AML-193 (cell line): Measurements from ENCODE around the gene CLRN1.
A peak's percentile ranks its signal among the peaks of the same experiment; 100 is the strongest.

Source experiments
- DNase-seq, 2 experiments: peaks; one replicate each; lab custom pipeline; 2025; lab: John Stamatoyannopoulos, UW

Gene CLRN1

DNA sequence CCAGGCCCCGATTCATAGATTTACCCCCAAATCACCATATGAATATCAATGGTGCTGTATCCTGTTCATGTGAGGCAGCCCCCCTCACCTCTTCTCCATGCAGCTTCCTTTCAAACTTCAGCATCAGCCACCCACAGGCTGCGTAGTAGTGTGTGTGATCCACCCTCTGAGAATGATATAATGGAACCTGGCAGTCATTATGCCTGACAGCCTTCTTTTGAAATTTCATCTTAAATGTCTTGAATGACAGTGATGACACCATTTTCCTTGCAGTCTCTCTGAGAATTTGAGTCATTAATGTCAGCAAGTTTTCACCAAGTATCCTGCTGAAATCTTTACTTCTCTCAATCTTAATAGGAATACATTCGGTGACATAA, 3.5 kb upstream of the CLRN1 start:
- DNase-seq, result no peak

DNA sequence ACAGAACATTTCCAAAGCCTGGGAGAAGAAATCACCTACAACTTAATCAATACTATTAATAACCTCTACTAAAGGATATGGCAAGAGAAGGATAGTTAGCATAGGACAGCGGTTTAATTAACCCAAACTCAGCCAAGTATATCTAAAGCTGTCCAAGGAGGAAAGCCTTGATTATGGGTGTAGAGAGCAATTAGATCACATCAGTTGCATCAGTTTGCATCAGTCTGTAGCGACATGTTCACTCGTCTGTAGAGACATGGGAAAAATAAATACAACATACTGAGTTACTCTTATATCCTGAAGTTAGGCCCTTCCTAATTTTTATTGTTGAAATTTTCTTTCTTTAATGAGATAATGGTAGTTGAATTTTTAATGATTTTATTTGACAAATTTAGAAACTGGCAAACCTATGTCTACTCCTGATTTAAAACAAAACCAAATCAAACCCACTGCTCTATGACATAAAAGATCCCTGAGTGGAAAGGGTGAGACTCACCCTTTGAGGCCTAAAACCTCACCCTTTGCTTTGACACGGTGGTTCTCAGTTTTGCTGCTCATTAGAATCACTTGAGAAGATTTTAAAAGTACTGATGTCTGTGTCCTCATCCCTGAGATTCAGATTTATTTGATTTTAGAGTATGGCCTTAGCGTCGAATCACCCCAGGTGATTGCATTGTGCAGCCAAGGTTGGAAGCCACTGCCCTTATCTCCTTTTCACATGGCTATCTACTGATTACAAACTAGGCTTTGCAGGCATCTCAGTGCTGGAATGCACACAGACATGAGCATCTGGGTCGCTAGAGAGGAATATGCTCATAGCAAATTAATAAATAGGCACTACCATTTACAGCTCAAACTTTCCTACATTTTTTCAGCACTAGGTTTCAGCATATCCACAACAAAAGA, 2.8 kb upstream of the CLRN1 start:
- DNase-seq, result no peak

- peak in 1 of 2 experiments; percentile 4 for DNase-seq
Observed at GRCh38 chr3:150970665-150971324, 1.7 kb downstream of the CLRN1 start.

DNA sequence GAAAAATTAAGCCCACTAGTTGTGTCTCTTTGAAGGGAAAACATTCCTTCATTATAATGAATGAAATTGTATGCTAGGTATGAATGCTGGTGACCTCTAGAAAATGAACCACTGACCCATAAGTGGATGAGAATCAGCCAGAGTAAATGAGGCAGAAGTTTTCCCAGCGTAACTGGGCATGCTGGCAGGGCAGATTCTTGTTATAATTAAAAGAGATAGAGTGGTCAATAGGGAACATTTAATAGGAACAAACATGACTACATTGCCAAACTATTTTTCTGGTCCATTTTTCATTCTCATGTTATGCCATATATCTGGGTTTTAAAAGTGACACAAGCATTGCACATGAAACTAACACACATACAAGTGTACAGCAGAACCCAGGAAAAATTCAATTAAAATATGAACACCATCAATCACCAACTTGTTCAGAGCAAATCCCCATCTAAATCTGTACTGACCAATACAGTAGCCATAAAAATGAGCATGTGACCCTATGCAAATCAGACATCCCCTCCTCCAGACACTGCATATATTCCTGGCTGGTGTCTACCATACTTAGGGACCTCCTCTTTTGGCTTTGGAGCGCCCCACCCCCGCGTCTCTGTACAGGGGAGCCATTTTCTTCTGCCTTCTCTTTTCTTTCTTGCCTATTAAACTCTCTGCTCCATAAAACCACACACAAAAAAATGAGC, 4.0 kb downstream of the CLRN1 start:
- no peak for DNase-seq

DNA sequence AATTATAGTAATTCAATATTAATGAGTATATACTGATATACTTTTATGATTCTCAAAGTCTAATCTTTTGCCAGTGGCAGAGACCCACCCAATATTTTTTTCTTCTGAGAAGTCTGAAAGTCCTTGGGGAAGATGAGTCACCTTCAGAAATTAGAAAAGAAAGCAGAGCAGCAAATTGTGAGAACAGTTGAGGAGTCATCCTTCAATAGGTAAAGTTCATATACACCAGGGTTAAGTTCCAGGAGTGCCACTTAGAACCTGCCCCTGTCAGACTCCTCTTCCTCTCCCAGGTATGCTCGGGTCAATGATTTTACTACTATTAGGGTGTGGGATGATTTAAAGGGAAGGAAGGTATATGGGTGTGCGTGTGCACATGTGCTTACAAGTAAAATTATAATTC, 7.1 kb downstream of the CLRN1 start:
- DNase-seq, result no peak

- no peak for DNase-seq
Observed at GRCh38 chr3:150961949-150962348, 10.6 kb downstream of the CLRN1 start.

DNA sequence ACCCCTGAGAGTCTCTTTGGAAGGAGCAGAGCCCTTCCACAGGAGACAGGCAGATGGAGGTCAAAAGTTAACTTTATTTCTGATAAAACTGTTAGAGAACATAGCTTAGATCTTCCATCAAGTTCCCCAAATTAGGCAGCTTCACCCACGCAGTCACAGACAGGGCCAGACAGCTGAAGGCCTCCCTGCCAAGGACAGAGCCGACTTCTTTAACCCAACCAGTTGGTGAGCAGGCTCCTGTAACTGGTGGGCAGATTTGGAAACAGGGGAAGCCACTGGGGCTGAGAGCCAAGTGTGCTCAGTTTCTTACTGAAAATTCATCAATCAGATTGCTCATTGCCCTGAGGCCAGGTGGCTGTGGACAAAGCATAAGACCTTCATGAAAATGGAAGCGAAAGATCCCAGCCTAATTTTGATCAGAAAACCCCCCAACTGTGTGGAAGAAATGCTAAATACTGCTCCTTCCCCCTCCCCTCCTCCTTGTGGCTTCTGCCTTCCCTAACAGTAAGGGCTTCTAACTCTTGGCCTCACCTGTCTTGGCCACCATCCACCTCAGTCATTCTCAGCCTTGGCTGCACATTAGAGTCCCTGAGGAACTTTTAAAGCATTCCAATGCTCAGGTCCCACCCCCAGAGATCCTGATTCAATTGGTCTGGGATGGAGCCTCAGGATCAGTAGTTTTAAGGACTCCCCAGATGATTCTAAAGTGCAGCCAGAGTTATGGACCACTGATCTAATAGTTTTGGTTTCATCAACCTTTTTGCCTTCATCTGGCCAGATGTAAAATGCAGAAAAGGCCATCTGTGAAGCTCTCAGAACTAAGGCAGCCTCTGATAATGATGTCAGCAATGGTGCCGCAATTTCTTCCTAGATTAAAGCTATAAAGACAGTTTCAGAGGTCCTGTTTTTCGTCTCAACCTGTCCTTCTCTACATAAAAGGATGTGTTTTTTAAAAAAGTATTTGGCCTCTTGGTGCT, 11.5 kb downstream of the CLRN1 start:
- DNase-seq, result no peak

- no peak for DNase-seq
Observed at GRCh38 chr3:150958683-150959082, 13.8 kb downstream of the CLRN1 start.

DNA sequence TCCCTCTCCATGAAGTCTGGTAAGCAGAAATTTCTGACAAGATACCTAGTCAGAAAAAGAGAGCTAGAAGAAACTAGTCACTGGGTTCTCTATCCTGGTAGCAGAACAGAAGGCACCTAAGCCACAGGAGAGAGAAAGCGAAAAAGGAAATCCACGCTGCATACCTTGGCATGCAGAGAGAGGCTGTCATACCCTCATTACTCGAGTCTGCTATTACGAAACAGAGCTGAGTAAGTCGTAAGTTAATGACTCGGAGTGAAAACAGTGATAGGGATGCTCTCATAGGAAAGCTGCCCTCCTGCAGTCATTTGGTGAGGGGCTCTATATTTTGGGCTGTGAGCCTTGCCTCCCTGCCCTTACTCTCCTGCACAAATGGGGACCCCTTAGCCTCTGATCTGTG, 16.2 kb downstream of the CLRN1 start:
- DNase-seq, result no peak

DNA sequence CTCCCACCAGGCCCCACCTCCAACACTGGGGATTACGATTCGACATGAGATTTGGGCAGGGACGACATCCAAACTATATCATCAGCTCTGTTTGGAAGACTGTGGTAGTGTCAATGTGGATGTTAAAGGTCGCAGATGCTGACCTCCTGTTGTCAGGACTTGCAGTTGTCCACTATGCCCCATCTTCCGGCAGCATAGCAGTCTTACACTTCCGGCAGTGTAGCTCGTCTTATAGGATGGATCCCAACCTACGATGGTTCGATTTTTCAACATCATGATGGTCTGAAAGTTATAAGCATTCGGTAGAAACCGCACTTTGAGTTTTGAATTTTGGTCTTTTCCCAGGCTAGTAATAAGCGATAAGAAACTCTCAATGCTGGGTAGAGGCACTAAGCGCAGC, 20.6 kb downstream of the CLRN1 start:
- no peak for DNase-seq

- DNase-seq, result no peak
Observed at GRCh38 chr3:150945226-150946032, 27.1 kb downstream of the CLRN1 start.

DNA sequence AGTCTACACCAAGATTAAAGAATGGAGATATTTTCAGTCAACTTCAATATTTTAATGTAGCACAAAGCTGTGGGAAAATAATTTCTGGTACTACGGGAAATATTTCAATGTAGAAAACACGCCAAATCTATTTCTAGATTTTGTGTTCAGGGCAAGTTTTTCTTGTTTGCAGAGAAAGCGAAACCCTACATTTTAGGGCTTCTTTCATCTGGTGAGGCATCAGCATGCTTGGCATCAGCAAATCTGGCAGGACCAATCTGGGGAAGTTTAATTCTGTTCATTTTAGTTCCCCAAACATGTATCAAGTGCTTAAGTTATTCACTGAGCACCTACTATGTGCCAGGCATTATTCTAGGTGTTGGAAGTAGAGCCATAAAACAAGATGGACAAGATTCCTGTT, 30.3 kb downstream of the CLRN1 start:
- no peak for DNase-seq

- no peak for DNase-seq
Observed at GRCh38 chr3:150936693-150937092, 35.8 kb downstream of the CLRN1 start.

DNA sequence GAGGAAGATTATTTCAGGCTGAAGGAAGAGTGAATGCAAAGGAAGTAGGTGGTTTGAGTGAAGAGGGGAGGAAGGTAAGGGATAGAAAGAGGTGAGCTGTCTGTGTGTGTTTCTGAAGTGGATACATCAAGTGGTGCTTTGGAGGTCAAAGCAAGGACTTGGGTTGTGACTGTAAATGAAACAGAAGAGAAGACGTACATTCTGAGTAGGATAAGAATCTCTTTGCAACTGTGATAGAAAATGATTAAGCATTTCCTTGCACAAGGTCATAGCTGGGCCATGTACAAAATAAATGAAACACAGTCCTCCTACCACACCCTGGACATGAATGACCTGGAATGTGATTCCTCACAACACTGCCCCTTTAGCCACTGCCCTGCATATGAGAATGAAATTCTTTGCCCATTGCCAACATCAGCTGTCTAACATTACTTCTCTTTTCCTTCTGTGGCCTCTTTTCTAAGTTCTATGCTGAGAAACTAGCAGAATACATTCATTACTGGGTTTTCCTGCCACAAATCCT, 39.0 kb downstream of the CLRN1 start:
- no peak for DNase-seq

DNA sequence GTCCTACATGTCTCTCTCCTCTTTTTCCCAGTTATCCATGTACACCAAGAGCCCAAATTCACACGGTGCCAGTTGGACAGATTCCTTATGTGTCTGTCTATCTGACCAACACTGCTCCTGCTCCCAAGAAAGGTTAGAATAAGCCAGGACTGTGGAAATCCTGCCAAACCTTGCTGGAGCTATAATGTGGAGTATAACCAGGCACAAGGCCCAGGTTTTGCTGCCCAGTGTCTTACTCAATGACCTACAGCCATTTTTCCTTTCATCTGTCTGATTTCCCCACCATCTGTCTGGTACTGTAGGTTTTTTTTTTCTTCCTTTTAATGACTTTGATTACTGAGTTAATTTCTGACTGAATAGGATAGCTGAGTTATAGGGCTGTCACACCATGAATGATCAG, 40.8 kb downstream of the CLRN1 start:
- DNase-seq, result no peak

DNA sequence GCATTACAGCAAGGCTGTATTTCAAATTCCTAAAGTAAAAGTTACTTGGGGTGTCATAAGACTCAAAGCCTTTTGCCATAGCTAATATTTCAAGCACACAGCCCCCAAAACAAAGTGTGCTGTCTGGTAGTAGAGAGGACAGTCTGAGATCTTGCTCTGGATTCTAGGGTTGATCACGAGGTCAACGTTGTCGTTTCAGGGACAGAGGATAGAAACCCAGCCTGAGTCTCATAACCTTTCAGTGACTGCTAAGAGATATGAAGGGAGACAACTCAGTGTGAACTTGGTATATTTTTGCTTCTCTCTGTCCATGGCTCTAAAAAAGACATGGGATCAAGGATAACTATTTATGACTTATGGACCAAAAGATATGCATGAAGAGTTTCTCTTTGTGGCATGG, 41.7 kb downstream of the CLRN1 start:
- DNase-seq, result no peak

DNA sequence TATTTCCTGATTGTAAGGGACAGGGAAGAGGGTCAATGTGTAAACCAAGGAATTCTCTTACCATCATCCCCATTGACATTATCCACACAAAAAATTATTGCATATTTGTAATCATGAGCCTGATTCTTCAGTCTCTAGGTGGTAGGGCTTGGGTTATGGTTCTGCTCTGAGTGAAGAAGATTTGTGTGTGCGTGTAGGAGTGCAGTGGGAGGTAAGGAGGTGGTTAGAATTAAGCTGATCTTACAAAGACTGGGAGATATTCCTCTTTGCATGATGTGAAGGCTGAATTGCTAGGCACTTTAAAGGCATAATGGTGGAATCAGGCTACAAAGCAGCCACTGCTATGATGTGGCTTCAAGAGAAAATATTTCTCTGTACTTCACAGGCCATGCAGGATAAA, 44.3 kb downstream of the CLRN1 start:
- no peak for DNase-seq

GRCh38 chr3:150926328-150926727, 46.2 kb downstream of the CLRN1 start:
- DNase-seq, result no peak

GRCh38 chr3:150925751-150926201, 46.8 kb downstream of the CLRN1 start:
- DNase-seq, result peak; percentile 64 to 65

DNA sequence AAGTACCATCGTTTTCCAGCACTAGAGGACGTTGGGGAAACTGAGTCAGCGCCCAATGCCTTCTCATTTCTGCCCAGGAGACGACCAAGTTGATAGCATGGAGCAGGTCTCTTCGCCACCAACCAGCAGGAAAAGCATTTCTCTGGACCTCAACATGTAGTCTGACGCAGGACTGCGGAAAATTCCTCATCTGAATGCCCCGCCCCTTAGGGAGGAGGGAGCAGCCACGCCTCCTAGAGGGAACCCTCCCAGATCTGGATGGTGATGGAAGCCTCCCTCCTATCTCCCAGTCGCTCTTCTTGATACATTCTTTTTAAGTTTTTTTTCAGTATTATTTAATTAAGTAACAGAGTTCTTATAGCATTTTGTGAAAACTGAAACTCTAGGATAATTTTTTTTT, 49.9 kb downstream of the CLRN1 start:
- no peak for DNase-seq

DNA sequence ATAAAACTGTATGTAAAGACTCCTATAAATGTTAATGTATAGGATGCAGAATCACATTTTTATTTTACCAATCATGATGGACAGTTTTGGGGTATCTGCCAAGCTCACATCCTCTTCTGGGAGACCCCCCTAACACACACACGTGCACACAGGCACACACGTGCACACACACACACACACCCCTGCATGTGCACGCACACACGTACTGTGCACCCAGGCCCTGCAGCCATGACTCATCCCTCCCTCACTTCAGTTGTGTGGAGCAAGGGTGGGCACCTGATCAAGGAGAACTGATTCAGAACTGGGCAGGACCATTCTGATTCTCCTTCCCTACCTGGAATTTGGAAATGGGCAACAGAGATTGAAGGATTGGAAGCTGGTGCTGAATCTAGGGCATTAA, 51.3 kb downstream of the CLRN1 start:
- DNase-seq, result no peak
